Mammary epithelial cell (primary cell): Measurements from ENCODE around the gene SKAP2.

ENCODE experiments used
- EZH2 ChIP-seq: IDR thresholded peaks from 2 replicates; pipeline ENCODE4 v1.6.1; 2012; ENCODE audit warnings: low read length, inconsistent platforms, borderline replicate concordance
- TF ChIP-seq, protein P1 (sequence below), 2 donors: IDR thresholded peaks in 1 of 2; conservative IDR thresholded peaks in 1 of 2; 2 replicates each; pipeline ENCODE4 v1.5.1; 2011 to 2012; ENCODE audit warnings: inconsistent platforms in 2 of 2, low read length in 2 of 2, mild to moderate bottlenecking in 2 of 2, control low read depth in 1 of 2, low read depth in 1 of 2; ENCODE audit not compliant: insufficient read depth in 1 of 2; ENCODE audit errors: extremely low read depth in 1 of 2

DNA sequence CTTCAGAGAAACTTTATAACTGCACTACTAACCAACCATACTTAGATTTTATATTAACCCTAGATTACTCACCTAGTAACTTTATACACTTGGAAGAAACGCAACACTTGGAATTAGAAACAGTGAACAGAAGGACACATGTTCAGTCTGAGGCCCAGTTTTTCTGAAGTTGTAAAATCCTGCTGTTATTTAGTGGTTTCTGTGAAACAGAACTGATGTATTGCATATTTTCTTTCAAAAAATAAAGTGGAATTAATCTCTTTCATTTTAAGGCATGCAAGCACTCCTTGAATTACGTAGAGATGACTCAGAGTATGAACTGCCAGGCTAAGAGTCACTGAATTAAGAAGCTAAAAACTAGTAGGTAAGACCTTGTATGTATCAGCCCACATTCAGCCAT lies 215.8 kb downstream of the SKAP2 start:
- TF ChIP-seq, protein P1, sequence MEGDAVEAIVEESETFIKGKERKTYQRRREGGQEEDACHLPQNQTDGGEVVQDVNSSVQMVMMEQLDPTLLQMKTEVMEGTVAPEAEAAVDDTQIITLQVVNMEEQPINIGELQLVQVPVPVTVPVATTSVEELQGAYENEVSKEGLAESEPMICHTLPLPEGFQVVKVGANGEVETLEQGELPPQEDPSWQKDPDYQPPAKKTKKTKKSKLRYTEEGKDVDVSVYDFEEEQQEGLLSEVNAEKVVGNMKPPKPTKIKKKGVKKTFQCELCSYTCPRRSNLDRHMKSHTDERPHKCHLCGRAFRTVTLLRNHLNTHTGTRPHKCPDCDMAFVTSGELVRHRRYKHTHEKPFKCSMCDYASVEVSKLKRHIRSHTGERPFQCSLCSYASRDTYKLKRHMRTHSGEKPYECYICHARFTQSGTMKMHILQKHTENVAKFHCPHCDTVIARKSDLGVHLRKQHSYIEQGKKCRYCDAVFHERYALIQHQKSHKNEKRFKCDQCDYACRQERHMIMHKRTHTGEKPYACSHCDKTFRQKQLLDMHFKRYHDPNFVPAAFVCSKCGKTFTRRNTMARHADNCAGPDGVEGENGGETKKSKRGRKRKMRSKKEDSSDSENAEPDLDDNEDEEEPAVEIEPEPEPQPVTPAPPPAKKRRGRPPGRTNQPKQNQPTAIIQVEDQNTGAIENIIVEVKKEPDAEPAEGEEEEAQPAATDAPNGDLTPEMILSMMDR (conservative IDR thresholded peaks at IDR 0.05 in 1 of 2, IDR thresholded peaks at IDR 0.05 in 1 of 2; ENCODE audit: extremely low read depth in 1 of 2, insufficient read depth in 1 of 2, low read depth in 1 of 2, low read length in 2 of 2): no peak
- no peak for TF ChIP-seq EZH2
